Measurements from ENCODE around the gene RNF8. TPM values are rescaled to one million over a fixed set of nuclear protein-coding genes. Genes with fewer than 3 reads are reported as not detected.

The RNF8 gene
- total RNA-seq, 1 experiment from 2014 or later = 17.7 TPM

DNA sequence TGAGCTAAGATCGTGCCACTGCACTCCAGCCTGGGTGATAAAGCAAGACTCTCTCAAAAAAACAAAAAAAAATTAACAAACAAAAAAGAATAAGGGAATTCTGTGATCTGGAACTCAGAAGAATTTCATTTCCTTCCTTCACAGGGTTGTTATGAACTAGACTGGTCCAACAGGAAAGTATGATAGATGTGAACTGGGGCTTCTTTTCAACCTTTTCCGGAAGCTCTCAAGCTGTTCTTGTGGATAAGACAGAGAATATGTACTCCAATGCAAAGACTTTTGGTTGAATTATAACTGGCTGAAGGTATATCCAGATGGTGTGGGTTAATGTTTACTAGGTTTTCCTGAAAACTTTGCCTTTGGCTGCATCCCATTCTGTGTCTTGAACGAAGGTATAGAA is 5.3 kb downstream of the RNF8 start:
- no TSS peak for BruUV-seq (replicated peaks)
- peaks cover 4% of the 10 kb centered on the region for H3K36me3 Mint-ChIP-seq (ENCODE audit: insufficient read depth, unreplicated experiment)
- H3K4me1 ChIP-seq = peaks cover 5% of the 10 kb centered on the region; the same call in 1 of the 2 replicates
- no peak overlapping the region for H3K4me3 Mint-ChIP-seq (ENCODE audit: unreplicated experiment)
- CTCF ChIA-PET = no interaction called here
- no peak for TF ChIP-seq CTCF (IDR thresholded peaks at IDR 0.05; ENCODE audit: insufficient read depth in 1 of 2, low read depth in 1 of 2, low read length in 1 of 2, severe bottlenecking in 1 of 2, unreplicated experiment in 1 of 2)
- H3K9me3 ChIP-seq = no peaks in the 10 kb centered on the region
- no peaks in the 10 kb centered on the region for H3K36me3 ChIP-seq (ENCODE audit: control insufficient read depth, insufficient read depth, low read length)
- no peaks in the 10 kb centered on the region for H3K9me3 Mint-ChIP-seq (ENCODE audit: unreplicated experiment)
- intact Hi-C loops (cut with micrococcal nuclease; ENCODE audit: unreplicated experiment) = no loop called here
- peaks cover 11% of the 10 kb centered on the region for H3K4me1 Mint-ChIP-seq (ENCODE audit: low read depth, unreplicated experiment)
- DNase-seq = no peak
- POLR2A ChIA-PET = no interaction called here
- no peaks in the 10 kb centered on the region for H3K27me3 Mint-ChIP-seq (ENCODE audit: insufficient read depth, unreplicated experiment)
- no peaks in the 10 kb centered on the region for H3K27me3 ChIP-seq (replicated peaks; ENCODE audit: control insufficient read depth, insufficient read depth, low read length)
- H3K4me3 ChIP-seq (ENCODE audit: low read depth, low read length) = no peak overlapping the region
- no peak overlapping the region for H3K27ac Mint-ChIP-seq (ENCODE audit: unreplicated experiment)

DNA sequence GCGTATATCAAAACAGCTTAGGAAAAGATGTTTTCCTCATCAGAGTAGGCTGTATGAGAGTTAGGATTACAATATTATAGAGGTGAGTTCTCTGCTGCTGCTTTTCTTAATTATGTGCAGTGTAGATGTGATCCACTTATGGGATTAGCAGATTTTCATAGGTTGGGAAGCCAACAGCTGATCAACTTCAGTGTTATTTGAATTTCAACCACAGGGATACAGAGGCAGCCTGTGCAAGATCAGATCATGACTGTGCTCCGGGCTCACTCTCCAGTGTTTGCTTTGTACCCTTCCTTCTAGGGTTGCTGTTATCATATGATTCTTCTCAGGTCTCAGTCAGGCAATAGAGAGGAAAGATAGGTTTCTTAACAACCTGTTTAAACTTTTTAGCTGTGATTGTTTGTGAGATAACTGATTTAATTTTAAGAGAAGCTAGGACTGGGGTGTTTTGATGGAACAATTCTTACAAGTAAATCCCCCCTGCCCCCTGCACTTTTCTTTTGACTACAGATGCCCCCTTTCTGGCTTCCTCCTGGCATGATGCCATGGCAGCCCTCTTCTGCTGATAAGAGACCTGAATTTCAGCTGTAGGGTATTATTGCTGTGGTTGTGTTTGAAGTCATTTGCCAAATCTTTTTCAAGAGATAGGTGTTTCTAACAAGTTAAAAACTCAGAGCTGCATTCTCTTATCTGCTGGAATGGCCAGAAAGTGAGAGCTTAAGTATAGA is 8.5 kb downstream of the RNF8 start:
- Mint-ChIP-seq H3K9me3 (ENCODE audit: unreplicated experiment) (no peaks in the 10 kb centered on the region), H3K4me3 (ENCODE audit: unreplicated experiment) (no peak overlapping the region), H3K27me3 (ENCODE audit: insufficient read depth, unreplicated experiment) (no peaks in the 10 kb centered on the region), H3K4me1 (ENCODE audit: low read depth, unreplicated experiment) (peaks cover 11% of the 10 kb centered on the region), H3K36me3 (ENCODE audit: insufficient read depth, unreplicated experiment) (peaks cover 8% of the 10 kb centered on the region), H3K27ac (ENCODE audit: unreplicated experiment) (no peak overlapping the region)
- ChIA-PET POLR2A (no interaction called here), CTCF (no interaction called here)
- H3K36me3 ChIP-seq (ENCODE audit: control insufficient read depth, insufficient read depth, low read length) = no peaks in the 10 kb centered on the region
- intact Hi-C loops (cut with micrococcal nuclease; ENCODE audit: unreplicated experiment) = no loop called here
- TF ChIP-seq CTCF (IDR thresholded peaks at IDR 0.05; ENCODE audit: insufficient read depth in 1 of 2, low read depth in 1 of 2, low read length in 1 of 2, severe bottlenecking in 1 of 2, unreplicated experiment in 1 of 2) = no peak
- no peak for DNase-seq
- no peak overlapping the region for H3K4me3 ChIP-seq (ENCODE audit: low read depth, low read length)
- no peaks in the 10 kb centered on the region for H3K27me3 ChIP-seq (replicated peaks; ENCODE audit: control insufficient read depth, insufficient read depth, low read length)
- BruUV-seq (replicated peaks) = no TSS peak
- H3K4me1 ChIP-seq = no peaks in the 10 kb centered on the region
- no peaks in the 10 kb centered on the region for H3K9me3 ChIP-seq

- DNase-seq = no peak
- intact Hi-C loops (cut with micrococcal nuclease; ENCODE audit: unreplicated experiment) = no loop called here
- TF ChIP-seq CTCF (IDR thresholded peaks at IDR 0.05; ENCODE audit: insufficient read depth in 1 of 2, low read depth in 1 of 2, low read length in 1 of 2, severe bottlenecking in 1 of 2, unreplicated experiment in 1 of 2) = peak; percentile 18 to 23
- H3K36me3 Mint-ChIP-seq (ENCODE audit: insufficient read depth, unreplicated experiment) = peaks cover 23% of the 10 kb centered on the region
- no peaks in the 10 kb centered on the region for H3K27me3 Mint-ChIP-seq (ENCODE audit: insufficient read depth, unreplicated experiment)
- H3K4me3 Mint-ChIP-seq (ENCODE audit: unreplicated experiment) = no peak overlapping the region
- CTCF ChIA-PET = interaction anchor here (1.0 to 1.5 kb wide), 2 partner anchors 17 to 491 kb away, joined by 3 to 6 read pairs; partner anchors contain the start of gene PPIL1
- no peaks in the 10 kb centered on the region for H3K27me3 ChIP-seq (replicated peaks; ENCODE audit: control insufficient read depth, insufficient read depth, low read length)
- no peak overlapping the region for H3K4me3 ChIP-seq (ENCODE audit: low read depth, low read length)
- H3K36me3 ChIP-seq (ENCODE audit: control insufficient read depth, insufficient read depth, low read length) = peaks cover 2% of the 10 kb centered on the region; the same call in 1 of the 2 replicates
- no peaks in the 10 kb centered on the region for H3K4me1 ChIP-seq
- no peaks in the 10 kb centered on the region for H3K9me3 ChIP-seq
- no peak overlapping the region for H3K27ac Mint-ChIP-seq (ENCODE audit: unreplicated experiment)
- BruUV-seq (replicated peaks) = no TSS peak
- H3K9me3 Mint-ChIP-seq (ENCODE audit: unreplicated experiment) = no peaks in the 10 kb centered on the region
- H3K4me1 Mint-ChIP-seq (ENCODE audit: low read depth, unreplicated experiment) = peaks cover 7% of the 10 kb centered on the region
- POLR2A ChIA-PET = no interaction called here
Observed at GRCh38 chr6:37365791-37366190, 12.0 kb downstream of the RNF8 start.

Data from Caco-2 (cell line).